ENCODE results near the gene NBR1.
"Not testable (repeated sequence)": the region's sequence is repeated elsewhere in the genome, so short reads cannot be mapped to it uniquely, and the experiment has no call there.

GRCh38 chr17:43233877-43234276 is 62.9 kb downstream of the NBR1 start, which contains the start of gene RNU2-1:
- TF ChIP-seq CTCF (IDR thresholded peaks at IDR 0.05; ENCODE audit: insufficient read depth, low read length); POLR2AphosphoS5 (IDR thresholded peaks at IDR 0.05; ENCODE audit: low read depth): not testable (repeated sequence)

Data from HL-60 (cell line).